Gastroesophageal sphincter (tissue), 4 donors: ENCODE data around the gene MACROD2. TPM values are rescaled to one million over a fixed set of nuclear protein-coding genes. Genes with fewer than 3 reads are reported as not detected.

Experiments used
- ATAC-seq: fragments of 150-250 bp; one replicate; pipeline ENCODE4 v1.9.1; 2016; ENCODE audit warnings: mild to moderate bottlenecking, moderate library complexity
- H3K27ac ChIP-seq, 4 donors: fragments of 200-600 bp; sonication (generic) in 3 of 4; 1 replicate in 3 of 4; 2 replicates in 1 of 4; pipeline ENCODE4 v1.5.1; 2016 to 2019
- H3K27me3 ChIP-seq: fragments of 200-600 bp; sonication (generic); one replicate; pipeline ENCODE4 v1.5.1; 2019
- H3K36me3 ChIP-seq, 2 donors: fragments of 200-600 bp; sonication (generic); one replicate each; pipeline ENCODE4 v1.5.1; 2019; ENCODE audit warnings: control low read depth in 1 of 2
- H3K4me1 ChIP-seq, 3 donors: fragments of 200-600 bp; sonication (generic); 1 replicate in 2 of 3; 2 replicates in 1 of 3; pipeline ENCODE4 v1.5.1; 2016 to 2019; ENCODE audit warnings: control low read depth in 2 of 3
- H3K4me3 ChIP-seq, 2 donors: fragments of 200-600 bp; sonication (generic); one replicate each; pipeline ENCODE4 v1.5.1; 2019; ENCODE audit warnings: mild to moderate bottlenecking in 1 of 2, moderate library complexity in 1 of 2
- H3K9me3 ChIP-seq, 3 donors: fragments of 200-600 bp; sonication (generic); one replicate each; pipeline ENCODE4 v1.5.1; 2017 to 2019; ENCODE audit warnings: control low read depth in 2 of 3
- EP300 ChIP-seq: sonication (generic); formaldehyde crosslinking; IDR thresholded peaks from one replicate; pipeline ENCODE4 v1.6.1; 2017; ENCODE audit warnings: antibody characterized with exemption, mild to moderate bottlenecking
- POLR2A ChIP-seq, 2 donors: fragments of 450-650 bp; IDR thresholded peaks; one replicate each; pipeline ENCODE4 v1.6.1; 2017; ENCODE audit warnings: antibody characterized with exemption in 2 of 2, mild to moderate bottlenecking in 2 of 2, moderate library complexity in 1 of 2
- POLR2AphosphoS5 ChIP-seq: sonication (generic); formaldehyde crosslinking; IDR thresholded peaks from one replicate; pipeline ENCODE4 v1.6.1; 2017; ENCODE audit warnings: antibody characterized with exemption
- WGBS, 2 donors: methylation state at CpG; one replicate each; pipeline ENCODE4 v1.1.5; 2018; ENCODE audit warnings: low coverage in 1 of 2; 5-methylcytosine and 5-hydroxymethylcytosine counted together
- total RNA-seq, 4 donors: library from RNA; depleted of rRNA; stranded (reverse); fragments of >200 nt; gene quantifications; one replicate each; pipeline ENCODE4 v1.1.0, GENCODE V29; 2016
- TF ChIP-seq, protein P1 (sequence below), 4 experiments: fragments of 200-600 bp in 2 of 4; fragments of 450-650 bp in 2 of 4; sonication (generic) in 1 of 4; IDR thresholded peaks; one replicate each; pipeline ENCODE4 v1.5.1; 2017 to 2019; ENCODE audit warnings: antibody characterized with exemption in 4 of 4, mild to moderate bottlenecking in 2 of 4, moderate library complexity in 2 of 4

Gene MACROD2
- total RNA-seq, 4 donors from 2014 or later, result 4.0 to 12.1 (median 7.4) TPM

DNA sequence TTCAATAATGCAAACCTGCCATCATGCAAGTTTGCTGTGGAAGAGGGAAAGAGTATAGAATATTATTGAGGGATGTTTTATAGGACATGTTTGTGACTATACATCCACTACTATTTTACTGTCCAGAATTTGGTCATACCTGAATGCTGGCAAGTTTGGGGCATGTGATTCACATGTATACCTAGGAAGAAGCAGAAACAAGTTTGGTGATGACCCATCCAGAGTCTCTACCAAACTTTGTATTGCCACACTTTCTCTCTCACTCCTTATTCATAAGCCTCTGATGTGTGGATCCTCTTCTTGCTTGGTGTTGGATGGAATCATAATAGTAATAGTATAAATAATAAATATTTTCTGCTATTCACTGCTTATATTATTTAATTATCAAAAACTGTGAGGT, 450.6 kb downstream of the MACROD2 start:
- TF ChIP-seq EP300 (no peak), POLR2AphosphoS5 (no peak), POLR2A (IDR thresholded peaks at IDR 0.05) (no peak)
- TF ChIP-seq, protein P1, sequence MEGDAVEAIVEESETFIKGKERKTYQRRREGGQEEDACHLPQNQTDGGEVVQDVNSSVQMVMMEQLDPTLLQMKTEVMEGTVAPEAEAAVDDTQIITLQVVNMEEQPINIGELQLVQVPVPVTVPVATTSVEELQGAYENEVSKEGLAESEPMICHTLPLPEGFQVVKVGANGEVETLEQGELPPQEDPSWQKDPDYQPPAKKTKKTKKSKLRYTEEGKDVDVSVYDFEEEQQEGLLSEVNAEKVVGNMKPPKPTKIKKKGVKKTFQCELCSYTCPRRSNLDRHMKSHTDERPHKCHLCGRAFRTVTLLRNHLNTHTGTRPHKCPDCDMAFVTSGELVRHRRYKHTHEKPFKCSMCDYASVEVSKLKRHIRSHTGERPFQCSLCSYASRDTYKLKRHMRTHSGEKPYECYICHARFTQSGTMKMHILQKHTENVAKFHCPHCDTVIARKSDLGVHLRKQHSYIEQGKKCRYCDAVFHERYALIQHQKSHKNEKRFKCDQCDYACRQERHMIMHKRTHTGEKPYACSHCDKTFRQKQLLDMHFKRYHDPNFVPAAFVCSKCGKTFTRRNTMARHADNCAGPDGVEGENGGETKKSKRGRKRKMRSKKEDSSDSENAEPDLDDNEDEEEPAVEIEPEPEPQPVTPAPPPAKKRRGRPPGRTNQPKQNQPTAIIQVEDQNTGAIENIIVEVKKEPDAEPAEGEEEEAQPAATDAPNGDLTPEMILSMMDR (IDR thresholded peaks at IDR 0.05), result no peak
- no peaks in the 10 kb centered on the region for H3K36me3 ChIP-seq

DNA sequence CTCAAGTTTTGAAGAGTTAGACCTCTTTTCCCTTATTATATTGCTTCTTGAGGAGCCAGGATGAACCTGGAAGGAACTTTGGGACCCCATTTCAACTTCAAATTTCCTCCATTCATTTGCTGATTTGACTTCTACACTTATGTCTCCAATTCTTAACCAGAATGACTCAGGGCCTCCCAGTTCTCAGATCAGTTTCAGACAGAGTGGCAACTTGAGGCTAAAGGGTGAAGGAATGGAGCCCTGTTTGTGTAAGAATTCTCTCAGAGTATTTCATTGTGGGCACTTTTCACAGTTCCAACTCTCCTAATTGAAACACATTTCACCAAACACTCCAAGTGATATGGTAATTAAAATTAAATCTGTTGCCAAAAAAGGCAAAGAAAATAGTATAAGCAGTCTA, 451.1 kb downstream of the MACROD2 start:
- TF ChIP-seq POLR2AphosphoS5 (no peak), EP300 (no peak), POLR2A (IDR thresholded peaks at IDR 0.05) (no peak)
- TF ChIP-seq, protein P1 (IDR thresholded peaks at IDR 0.05), result no peak
- no peak for ATAC-seq
- no peaks in the 10 kb centered on the region for H3K4me1 ChIP-seq
- no peaks in the 10 kb centered on the region for H3K27me3 ChIP-seq
- H3K27ac ChIP-seq, result no peak overlapping the region
- no peaks in the 10 kb centered on the region for H3K9me3 ChIP-seq
- no peak overlapping the region for H3K4me3 ChIP-seq
- H3K36me3 ChIP-seq, result no peaks in the 10 kb centered on the region

More for the DNA sequence above, 450.6 kb downstream of the MACROD2 start:
- no peak overlapping the region for H3K4me3 ChIP-seq
- H3K27ac ChIP-seq, result no peak overlapping the region
- no peaks in the 10 kb centered on the region for H3K4me1 ChIP-seq
- H3K9me3 ChIP-seq, result no peaks in the 10 kb centered on the region
- ATAC-seq, result no peak
- no peaks in the 10 kb centered on the region for H3K27me3 ChIP-seq

DNA sequence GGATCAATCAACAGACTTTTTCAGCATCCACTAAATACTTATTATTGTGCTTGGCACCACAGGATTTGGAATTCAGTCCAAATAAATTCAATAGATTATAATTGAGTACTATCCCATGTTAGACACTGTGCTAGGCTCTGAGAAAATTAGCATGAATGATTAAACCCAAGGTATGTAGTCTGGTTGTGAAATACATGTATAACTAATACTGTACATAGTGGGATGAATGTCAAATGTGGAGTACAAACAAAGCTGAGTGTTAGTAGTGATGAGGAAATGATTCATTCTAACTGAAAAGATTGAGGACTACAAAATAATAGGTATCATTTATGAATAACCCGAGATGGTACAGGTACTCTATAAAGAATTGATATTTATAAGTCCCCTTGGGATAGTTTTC, 454.0 kb downstream of the MACROD2 start:
- Histone ChIP-seq H3K9me3 (no peaks in the 10 kb centered on the region), H3K4me3 (no peak overlapping the region), H3K27ac (no peak overlapping the region), H3K36me3 (no peaks in the 10 kb centered on the region), H3K27me3 (no peaks in the 10 kb centered on the region), H3K4me1 (no peaks in the 10 kb centered on the region)
- ATAC-seq, result no peak
- 40 to 62% methylated on average over 1 of the region's 1 CpG for WGBS, 2 donors
- no peak for TF ChIP-seq POLR2AphosphoS5
- TF ChIP-seq EP300, result no peak
- no peak for TF ChIP-seq POLR2A (IDR thresholded peaks at IDR 0.05)
- TF ChIP-seq, protein P1 (IDR thresholded peaks at IDR 0.05), result no peak

DNA sequence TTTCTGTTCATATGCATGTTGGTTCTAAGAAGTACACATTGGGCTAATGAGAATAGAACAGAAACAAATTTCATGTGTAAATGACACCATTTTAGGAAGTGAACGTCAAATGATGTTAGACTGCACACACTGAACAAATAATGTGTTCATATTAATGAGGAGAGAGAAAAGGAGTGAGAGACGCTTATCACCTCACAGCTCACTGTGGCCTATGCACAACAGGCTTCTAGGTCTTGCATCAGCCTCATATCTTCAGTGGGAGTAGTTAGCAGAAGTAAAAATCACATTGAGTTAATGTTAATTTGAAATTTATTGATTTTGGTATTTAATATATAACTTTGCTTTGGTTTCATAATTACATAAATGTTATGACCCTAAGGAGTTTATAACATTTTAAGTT, 454.9 kb downstream of the MACROD2 start:
- ATAC-seq, result no peak
- 88% methylated on average over 2 of the region's 2 CpGs for WGBS, 2 donors
- no peak overlapping the region for H3K27ac ChIP-seq

DNA sequence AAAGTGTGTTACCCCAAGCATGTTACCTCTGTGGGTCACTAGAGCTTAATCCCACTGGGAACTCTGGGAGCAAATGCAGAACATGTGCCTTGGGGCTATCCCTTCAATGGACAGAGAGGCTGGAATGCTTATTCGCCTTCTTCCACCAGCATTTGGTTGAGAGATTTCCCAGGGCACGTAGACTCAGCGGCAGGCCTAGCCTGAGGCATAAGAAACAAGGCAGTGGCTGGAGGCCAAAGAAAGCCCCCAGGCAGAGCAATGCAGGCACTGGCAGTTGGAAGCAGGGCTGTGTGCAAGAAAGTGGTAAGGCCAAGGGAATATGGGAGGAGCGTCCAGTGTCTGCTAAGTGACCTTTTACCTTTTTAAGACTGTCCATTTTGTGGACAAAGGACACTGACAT, 456.1 kb downstream of the MACROD2 start:
- Histone ChIP-seq H3K9me3 (no peaks in the 10 kb centered on the region), H3K27ac (no peak overlapping the region), H3K4me3 (no peak overlapping the region), H3K27me3 (no peaks in the 10 kb centered on the region), H3K4me1 (no peaks in the 10 kb centered on the region), H3K36me3 (no peaks in the 10 kb centered on the region)
- no peak for ATAC-seq
- 100% methylated on average over 1 of the region's 4 CpGs; no CpG with 5 or more reads in 1 of the 2 donors for WGBS, 2 donors
- TF ChIP-seq, protein P1 (IDR thresholded peaks at IDR 0.05), result no peak
- TF ChIP-seq POLR2AphosphoS5 (no peak), EP300 (no peak), POLR2A (IDR thresholded peaks at IDR 0.05) (no peak)

More for the DNA sequence above, 454.9 kb downstream of the MACROD2 start:
- TF ChIP-seq POLR2AphosphoS5 (no peak), POLR2A (IDR thresholded peaks at IDR 0.05) (no peak), EP300 (no peak)
- TF ChIP-seq, protein P1 (IDR thresholded peaks at IDR 0.05), result no peak
- no peaks in the 10 kb centered on the region for H3K9me3 ChIP-seq
- no peaks in the 10 kb centered on the region for H3K27me3 ChIP-seq
- H3K4me1 ChIP-seq, result no peaks in the 10 kb centered on the region
- H3K4me3 ChIP-seq, result no peak overlapping the region
- H3K36me3 ChIP-seq, result no peaks in the 10 kb centered on the region
